Measurements from ENCODE around the gene KCND2. TPM values are rescaled to one million over a fixed set of nuclear protein-coding genes. Genes with fewer than 3 reads are reported as not detected.
A peak's percentile ranks its signal among the peaks of the same experiment; 100 is the strongest.

KCND2 gene
- polyA plus RNA-seq, 3 donors, result not detected

DNA sequence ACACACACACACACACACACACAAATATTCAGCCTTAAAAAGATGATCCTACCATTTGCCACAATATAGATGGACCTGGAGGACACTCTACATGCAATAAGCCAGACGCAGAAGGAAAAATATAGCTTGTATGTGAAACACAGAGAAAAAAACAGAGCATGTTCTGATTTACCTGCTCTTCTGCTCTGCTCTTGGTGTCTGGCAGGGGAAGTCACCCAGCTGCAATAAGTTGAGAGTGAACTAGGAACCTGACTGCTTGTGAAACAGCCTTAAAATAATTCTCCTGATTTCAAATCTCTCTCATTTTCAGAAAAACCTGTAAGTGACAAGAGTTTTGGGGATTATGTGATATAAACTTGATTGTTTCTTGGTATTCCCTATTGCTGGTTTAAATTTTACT is 31.0 kb upstream of the KCND2 start:
- no peak overlapping the region for H2AFZ ChIP-seq (ENCODE audit: insufficient read depth, low read depth, low read length, poor library complexity, severe bottlenecking)
- H3K9ac ChIP-seq (ENCODE audit: insufficient read depth, low read length, poor library complexity, severe bottlenecking), result no peak overlapping the region
- Mint-ChIP-seq H3K27me3 (ENCODE audit: low read depth in 3 of 3) (no peaks in the 10 kb centered on the region), H3K27ac (no peak overlapping the region), H3K4me3 (no peak overlapping the region), H3K36me3 (no peaks in the 10 kb centered on the region), H3K9me3 (peaks cover 2 to 13% (median 7%) of the 10 kb centered on the region in 7 donors), H3K4me1 (no peaks in the 10 kb centered on the region)
- DNase-seq, result no peak
- intact Hi-C loops (cut with micrococcal nuclease), result no loop called here
- WGBS (ENCODE audit: insufficient coverage), result 100% methylated on average over 1 of the region's 1 CpG
- H3K27ac ChIP-seq (ENCODE audit: low read depth in 1 of 2, low read length in 2 of 2), result no peak overlapping the region
- H3K27me3 ChIP-seq (ENCODE audit: control insufficient read depth in 2 of 2, insufficient read depth in 2 of 2, low read length in 2 of 2), result no peaks in the 10 kb centered on the region
- no peaks in the 10 kb centered on the region for H3K79me2 ChIP-seq (ENCODE audit: insufficient read depth, low read length)
- H3K36me3 ChIP-seq (replicated peaks in 1 of 2; ENCODE audit: control insufficient read depth in 1 of 2, insufficient read depth in 2 of 2, low read length in 2 of 2), result no peaks in the 10 kb centered on the region
- H3K4me2 ChIP-seq (replicated peaks; ENCODE audit: extremely low read depth, low read length, poor library complexity, severe bottlenecking), result no peak overlapping the region
- no peaks in the 10 kb centered on the region for H3K4me1 ChIP-seq (ENCODE audit: control insufficient read depth in 1 of 2, insufficient read depth in 2 of 2, low read length in 2 of 2)
- peaks cover 0 to 4% of the 10 kb centered on the region in 2 donors for H3K9me3 ChIP-seq (replicated peaks in 1 of 2; ENCODE audit: control insufficient read depth in 1 of 2, insufficient read depth in 1 of 2, low read length in 2 of 2)
- no peak overlapping the region for H3K4me3 ChIP-seq (replicated peaks in 1 of 3; ENCODE audit: low read depth in 2 of 3, low read length in 3 of 3)
- TF ChIP-seq CTCF (IDR thresholded peaks at IDR 0.05), result no peak
- no peaks in the 10 kb centered on the region for H4K20me1 ChIP-seq (ENCODE audit: insufficient read depth, low read length)

DNA sequence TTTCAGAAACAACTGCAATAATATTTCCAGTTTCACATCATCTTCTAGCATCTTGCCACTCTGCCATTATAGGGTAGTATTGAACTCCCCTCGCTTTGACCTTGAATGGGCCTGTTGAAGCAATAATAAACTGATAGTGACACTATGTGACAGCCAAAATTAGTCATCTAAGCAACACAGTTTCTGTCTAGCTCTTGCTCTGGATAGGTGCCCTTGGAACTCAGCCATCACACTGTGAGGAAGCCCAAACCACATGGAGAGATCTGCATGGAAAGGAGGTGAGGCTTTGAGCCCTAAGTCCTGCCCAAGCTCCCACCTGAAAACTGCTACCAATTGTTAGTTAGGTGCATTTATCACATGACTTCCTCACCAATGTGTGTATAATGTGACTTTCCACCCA is 18.1 kb upstream of the KCND2 start:
- intact Hi-C loops (cut with micrococcal nuclease), result no loop called here
- Histone ChIP-seq H2AFZ (ENCODE audit: insufficient read depth, low read depth, low read length, poor library complexity, severe bottlenecking) (no peak overlapping the region), H3K79me2 (ENCODE audit: insufficient read depth, low read length) (no peaks in the 10 kb centered on the region), H3K9me3 (replicated peaks in 1 of 2; ENCODE audit: control insufficient read depth in 1 of 2, insufficient read depth in 1 of 2, low read length in 2 of 2) (peaks cover 3 to 5% of the 10 kb centered on the region in 2 donors), H4K20me1 (ENCODE audit: insufficient read depth, low read length) (no peaks in the 10 kb centered on the region), H3K36me3 (replicated peaks in 1 of 2; ENCODE audit: control insufficient read depth in 1 of 2, insufficient read depth in 2 of 2, low read length in 2 of 2) (no peaks in the 10 kb centered on the region), H3K4me3 (replicated peaks in 1 of 3; ENCODE audit: low read depth in 2 of 3, low read length in 3 of 3) (no peak overlapping the region), H3K27me3 (ENCODE audit: control insufficient read depth in 2 of 2, insufficient read depth in 2 of 2, low read length in 2 of 2) (no peaks in the 10 kb centered on the region), H3K9ac (ENCODE audit: insufficient read depth, low read length, poor library complexity, severe bottlenecking) (no peak overlapping the region), H3K27ac (ENCODE audit: low read depth in 1 of 2, low read length in 2 of 2) (no peak overlapping the region), H3K4me2 (replicated peaks; ENCODE audit: extremely low read depth, low read length, poor library complexity, severe bottlenecking) (no peak overlapping the region), H3K4me1 (ENCODE audit: control insufficient read depth in 1 of 2, insufficient read depth in 2 of 2, low read length in 2 of 2) (no peaks in the 10 kb centered on the region)
- Mint-ChIP-seq H3K27ac (peak overlapping the region in 1 of 7 donors; percentile 19), H3K4me1 (no peaks in the 10 kb centered on the region), H3K9me3 (peaks cover 0 to 7% (median 0%) of the 10 kb centered on the region in 7 donors), H3K36me3 (no peaks in the 10 kb centered on the region), H3K4me3 (no peak overlapping the region), H3K27me3 (ENCODE audit: low read depth in 3 of 3) (peaks cover 0 to 1% (median 1%) of the 10 kb centered on the region in 3 donors)
- no CpG with 5 or more reads among the region's 1 CpG for WGBS (ENCODE audit: insufficient coverage)
- no peak for DNase-seq
- no peak for TF ChIP-seq CTCF (IDR thresholded peaks at IDR 0.05)

Data from CD14-positive monocyte (primary cell).